NAMALWA (cell line): ENCODE data around the gene CDH16.
"Not testable (repeated sequence)": the region's sequence is repeated elsewhere in the genome, so short reads cannot be mapped to it uniquely, and the experiment has no call there.

Source experiments
- DNase-seq: peaks from one replicate; pipeline ENCODE4 v3.0.0-alpha.2; 2015; ENCODE audit warnings: low spot score

Gene CDH16

DNA sequence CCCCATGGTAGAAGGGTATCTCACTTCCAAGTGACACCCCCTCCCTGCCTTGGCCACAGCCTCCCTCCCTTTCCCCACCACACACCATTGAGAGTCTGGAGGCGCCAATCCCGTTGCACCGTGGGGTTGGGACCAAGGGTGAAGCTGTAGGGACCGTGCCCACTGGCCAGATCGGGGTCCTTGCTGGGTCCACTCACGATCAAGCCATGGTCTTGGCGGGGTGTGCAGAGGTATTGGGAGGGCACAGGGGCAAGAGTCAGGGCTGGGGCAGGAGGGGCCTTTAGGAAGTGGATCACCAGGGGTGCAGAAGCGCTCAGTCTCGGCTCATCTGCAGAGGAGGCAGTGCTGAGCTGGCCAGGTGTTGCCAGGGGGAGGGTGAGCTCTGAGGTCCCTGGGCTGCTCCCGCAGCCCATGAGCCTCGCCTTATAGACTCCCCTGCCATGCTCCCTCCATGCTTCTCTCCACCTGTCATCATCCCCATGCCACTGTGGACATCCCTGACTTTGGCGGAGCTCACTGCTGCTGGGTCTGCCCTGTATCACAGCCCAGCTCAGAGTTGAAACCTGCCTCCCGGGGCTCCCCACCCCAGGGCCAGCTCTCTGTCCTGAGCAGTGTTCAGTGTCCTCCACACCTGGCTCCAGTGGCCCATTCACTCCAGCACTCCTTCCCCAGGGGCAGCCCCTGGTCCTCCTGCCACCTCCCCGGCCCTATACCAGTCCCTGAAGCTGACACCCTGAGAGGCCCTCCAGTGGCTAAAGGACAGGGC, 8.3 kb downstream of the CDH16 start:
- DNase-seq, result no peak

DNA sequence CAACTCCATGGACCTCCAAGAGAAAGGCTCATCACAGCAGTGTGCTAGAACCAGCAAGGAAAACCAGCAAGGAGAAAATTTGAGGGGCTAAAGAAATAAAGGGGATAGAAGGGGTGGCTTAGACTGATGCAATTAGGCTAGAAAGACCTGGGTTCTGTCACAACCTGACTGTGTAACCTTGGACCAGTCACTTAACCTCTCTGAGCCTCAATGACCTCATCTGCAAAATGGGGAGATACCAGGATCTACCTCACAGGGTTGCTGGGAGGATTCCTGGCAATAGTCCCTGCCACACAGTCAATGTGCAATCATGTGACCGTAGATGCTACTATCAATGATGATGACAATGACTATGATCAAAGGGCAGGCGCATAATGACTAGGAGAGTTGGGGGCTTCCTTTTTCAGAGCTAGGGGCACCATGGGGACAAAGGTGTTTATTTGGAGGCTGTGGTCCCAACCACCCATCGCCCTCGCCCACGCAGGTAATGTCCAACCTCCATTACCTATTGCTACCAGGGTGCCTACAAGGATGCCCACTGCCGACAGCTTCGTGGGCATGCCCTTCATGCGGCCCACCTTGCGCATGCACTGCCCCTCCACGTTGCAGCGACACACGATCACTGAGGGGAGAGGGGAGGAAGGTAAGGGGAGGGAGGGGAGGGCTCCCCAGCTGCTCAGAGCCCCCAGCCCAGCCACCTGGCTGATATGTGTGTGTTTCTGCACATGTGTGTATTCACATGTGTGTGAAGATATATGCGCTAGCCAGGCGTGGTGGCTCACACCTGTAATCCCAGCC, 9.7 kb downstream of the CDH16 start:
- DNase-seq, result no peak

DNA sequence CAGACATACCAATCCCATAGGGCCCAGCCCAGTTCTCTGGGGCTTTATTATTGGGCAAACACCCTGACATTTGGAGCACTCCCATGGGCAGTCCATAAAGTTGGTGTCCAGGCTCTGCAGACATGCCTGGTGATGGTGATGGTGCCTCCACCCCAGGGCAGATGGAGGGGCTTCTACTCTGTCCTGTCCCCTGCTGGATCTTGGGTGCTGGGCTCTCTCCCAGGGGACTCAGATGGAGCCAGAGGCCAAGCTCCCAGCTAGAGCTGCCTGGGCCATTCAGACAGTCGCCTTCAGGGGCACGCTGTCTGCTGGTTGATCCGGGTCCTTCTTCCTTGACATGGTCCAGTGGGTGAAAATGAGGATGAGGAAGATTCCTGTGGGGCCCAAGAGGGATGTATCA, 10.6 kb downstream of the CDH16 start:
- DNase-seq, result no peak

DNA sequence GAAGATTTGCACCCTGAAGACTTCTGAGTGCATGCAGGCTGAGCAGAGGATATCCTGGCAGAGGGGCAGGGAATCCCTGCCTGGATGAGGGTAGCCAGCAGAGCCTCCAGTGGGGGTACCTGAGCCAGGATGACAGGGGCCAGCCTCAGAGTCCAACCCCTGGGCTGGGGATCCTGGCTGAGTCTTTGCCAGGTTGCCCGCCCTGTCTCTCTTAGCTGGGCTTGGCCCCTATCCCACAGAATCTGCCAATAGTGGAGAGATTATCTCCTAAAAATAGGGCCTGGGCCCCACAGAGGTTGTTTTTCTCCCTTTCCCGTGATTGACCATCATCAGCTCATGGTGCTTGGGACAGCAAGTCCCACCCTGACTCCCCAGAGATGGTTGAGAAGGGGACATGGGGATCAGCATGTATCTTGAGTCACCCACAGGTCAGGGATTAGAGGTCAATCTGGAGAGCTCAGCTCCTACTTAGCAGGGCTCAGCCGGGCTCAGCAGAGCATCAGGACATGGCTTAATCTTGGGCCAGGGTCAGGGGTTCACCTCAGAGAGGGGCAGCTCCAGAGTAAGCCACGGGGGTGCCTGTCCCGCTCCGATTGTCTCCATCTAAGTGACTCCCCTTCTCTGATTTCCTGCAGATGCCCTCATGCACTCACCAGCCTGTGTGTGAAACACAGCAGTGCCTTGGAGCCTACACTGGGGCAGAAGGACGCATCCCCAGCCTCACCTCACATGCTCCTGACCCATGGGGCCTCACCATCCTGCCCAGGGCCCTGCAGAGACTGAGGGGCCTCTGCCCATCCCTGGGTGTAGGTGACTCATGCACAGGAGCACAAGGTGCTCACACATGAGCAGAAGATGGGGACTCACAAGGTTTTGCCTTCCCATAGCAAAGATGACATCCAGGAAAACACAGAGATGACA, 11.5 kb downstream of the CDH16 start:
- DNase-seq, result no peak

DNA sequence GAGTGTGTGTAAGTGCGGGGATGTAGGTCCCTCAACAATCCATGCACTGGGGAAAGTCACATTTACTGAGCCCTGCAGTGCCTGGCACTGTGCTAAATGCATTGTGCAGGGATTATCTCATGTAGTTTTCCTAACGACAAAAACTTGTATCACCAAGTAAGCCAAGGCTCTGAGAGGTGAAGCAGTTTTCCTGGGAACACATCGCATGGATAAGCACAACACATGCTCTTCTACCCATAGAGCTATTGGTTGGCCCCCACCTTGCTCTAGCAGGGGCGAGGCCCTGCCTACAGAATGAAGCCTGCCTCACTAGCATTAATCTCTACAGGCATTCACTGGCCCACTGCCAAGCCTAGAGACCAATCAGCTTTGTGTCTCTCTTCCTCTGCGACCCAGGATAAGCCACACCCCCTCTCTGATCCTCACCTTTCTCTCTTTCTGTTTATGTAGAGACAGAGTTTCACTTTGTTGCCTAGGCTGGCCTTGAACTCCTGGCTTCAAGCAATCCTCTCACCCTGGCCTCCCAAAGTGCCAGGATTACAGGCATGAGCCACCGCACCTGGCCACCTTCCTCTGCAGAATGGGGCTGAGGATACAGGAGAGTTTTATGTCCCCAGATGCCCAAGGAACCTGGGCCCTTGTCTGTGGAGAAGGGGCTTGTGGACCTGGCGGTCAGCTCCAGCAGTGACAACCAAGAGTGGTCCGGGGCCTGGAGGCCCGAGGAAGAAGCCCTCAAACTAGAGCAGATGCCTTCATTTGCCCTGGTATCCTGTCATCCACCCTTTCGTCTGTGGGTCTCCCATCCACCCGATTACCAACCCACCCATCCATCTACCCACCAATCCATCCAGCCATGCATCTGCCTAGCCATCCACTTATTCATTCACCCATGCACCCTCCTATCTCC, 12.8 kb downstream of the CDH16 start:
- DNase-seq, result peak; percentile 51

DNA sequence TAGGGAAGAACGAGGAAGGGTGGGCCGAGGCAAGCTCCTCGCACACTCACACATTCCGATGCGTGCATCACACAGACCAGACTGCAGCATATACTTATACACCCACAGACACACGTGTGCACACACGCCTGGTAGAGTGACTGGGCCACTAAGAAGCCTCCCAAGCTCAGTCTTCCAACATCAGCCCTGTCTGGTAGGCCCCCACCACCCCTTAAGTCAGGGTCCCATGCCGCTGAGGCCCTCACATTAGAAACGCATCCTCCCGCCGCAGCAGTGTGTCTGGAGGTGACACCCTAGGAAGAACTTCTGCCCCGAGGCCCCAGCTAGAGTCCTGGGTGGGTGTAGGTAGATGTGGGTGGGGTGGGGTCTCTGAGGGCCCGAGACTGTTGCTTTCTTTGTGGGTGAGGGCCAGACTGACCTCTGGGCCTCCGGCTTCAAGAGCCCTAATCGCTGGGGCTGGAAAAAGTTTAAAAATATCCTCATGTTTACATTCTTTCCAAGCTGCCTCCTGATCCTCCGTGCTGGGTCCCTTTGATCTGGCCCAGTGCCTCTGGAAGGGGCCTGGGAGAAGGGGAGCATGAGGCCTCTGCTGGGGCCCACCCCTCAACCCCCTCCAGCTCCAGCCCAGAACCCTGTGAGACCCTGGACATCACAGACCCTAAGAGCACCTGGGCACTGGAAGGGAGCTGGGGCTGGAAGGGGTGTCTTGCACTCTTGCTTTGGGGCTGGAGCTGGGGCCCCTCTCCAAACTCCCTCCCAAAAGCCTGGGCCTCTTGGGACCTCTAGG, 13.6 kb downstream of the CDH16 start:
- DNase-seq, result no peak

DNA sequence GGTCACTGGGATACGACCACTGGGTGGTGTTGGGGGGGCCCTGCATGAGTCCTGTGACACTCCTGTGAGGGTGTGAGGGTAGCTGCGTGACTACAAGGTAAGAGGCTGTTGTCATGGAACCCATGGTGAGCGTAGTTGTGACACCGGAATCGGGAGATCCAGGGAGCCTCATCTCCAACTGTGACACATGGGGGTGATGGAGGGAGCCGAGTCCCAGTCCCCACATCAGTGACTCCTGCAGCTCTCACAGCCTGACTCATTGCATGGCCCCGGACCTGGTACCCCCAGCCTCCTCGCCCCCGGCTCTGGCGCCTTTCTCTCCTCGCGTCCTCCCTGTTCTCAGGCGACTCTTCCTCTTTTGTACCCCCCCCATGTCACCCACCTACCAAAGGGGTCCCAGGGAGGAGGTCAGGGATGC, 14.2 kb downstream of the CDH16 start:
- DNase-seq, result no peak

DNA sequence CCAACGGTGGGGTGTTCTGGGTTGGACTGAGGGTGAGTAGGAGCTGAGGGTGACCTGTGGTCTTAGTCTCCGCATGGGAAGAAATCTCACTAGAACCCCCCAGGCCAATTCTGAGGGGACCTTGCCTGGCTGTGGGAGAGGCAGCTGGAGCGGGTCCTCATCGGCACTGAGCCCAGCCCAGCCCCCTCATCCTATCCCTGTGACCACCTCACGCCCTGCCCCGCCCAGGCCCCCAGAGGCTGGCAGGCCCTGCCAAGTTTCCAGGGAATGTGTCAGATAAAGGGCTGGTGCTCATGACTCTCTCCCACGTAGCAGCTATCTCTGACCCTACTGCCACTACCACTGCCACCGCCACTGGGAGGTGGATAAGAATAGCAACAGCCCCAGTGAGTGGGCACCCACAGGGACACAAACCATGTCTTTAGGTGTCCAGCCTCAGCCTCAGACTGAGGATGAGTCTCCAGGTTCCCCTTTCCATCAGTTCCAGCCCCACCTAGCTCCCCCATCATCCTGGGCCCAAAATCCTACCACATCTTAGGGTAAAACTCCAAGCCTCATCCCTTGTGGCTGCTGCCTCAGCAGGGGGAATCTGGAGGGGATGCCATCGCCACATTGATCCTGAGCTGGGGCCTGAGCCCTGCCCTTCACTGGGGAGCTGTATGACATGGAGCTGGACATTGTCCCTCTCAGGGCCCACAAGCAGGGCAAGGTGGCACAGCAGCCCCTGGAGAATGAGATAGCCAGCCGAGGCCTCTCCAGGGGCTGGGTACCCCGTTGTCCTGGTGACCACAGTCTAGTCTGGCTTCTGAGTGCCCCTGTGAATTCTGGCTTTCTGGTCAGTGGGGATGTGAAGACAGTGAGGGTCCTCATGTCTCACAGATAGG, 14.9 kb downstream of the CDH16 start:
- DNase-seq, result no peak

DNA sequence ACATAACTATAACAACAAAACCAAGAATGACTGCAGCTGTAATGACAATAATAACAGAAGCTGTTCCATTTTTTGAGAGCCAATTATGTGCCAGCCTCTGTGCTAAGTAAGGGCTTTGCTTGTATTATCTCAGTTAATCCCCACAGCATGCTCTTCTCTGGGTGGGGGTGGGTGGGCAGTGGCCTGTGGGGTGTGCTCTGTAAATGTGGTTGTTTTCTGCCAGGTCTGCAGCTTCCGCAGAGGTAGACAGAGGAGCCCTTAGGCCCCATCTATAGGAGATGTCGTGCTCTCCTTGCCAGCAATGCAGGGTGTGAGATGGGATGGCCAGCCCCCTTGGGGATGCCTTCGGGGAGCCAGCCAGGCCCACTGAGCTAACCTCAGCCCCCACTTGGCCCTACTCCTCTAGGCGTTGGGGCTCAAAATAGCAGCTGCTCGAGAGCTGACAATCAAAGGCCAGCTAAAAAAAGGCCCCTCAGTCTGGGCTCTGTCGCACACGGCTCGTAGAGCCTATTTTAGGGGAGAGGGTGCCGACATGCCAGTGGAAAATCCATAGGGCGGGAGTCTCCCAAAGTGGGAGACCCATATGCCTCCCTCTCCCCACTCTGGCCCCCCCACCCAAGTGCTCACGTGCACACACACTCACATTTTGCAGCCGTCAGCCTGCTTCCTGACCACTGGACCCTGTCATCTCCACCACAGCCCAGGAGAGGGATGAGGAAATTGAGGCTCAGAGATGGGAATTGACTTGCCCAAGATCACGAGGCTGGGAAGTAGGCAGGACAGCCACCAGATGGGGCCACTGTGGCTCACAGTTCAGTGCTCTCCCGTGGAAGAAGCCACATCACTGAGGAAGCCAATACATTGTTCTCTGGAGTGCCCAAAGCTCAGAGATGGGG, 15.8 kb downstream of the CDH16 start:
- DNase-seq, result no peak

DNA sequence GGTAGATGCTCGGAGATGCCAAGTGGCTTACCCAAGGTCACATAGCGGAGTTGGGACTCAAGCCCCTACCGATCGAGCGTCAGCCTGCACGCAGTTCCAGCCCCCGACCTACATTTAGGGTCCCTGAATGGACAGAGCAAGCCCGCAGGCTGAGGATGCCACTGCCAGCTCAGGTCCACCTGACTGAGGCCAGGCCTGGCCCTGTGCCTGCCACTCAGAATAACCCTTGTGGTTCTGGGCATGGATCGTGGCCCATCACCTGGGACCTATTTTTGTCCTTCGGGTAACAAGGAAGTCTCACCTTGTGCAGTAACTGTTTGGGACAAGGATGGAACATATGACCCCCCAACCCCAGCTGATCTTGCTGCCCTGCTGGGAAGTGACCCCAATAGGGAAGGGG, 17.1 kb downstream of the CDH16 start:
- DNase-seq, result no peak

DNA sequence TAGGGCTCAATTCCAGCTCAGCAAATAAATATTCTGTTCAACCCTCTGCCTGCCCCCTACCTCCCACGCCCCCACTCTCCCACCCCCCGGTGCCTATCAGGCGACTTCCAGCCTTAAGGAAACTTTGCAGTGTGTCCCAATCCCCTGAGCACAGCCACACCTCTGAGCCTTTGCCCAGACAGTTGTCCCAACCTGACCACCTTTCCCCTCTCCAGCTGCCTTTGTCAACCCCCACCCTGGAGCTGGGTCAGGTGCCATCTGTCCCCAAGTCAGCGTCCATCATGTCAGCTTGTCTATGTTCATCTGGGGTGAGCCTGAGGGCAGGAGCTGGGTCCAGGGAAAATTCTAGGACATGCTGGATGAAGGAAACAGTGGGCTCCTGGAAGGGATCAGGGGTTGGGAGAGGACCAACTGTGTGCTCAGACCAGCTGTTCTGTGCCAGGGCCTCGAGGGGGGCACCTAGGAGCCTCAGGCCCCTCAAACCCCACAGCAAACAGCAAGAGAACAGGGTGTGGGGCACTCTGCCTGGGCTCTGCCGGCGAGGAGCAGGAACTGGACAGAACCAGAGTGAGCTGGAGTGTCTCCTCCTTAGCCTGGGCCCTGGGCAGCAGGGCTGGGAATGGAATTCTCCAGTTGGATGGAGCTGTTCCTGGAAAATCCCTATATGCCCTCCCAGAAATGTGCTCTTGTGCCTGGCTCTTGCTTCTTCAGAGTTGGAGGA, 17.8 kb downstream of the CDH16 start:
- no peak for DNase-seq

DNA sequence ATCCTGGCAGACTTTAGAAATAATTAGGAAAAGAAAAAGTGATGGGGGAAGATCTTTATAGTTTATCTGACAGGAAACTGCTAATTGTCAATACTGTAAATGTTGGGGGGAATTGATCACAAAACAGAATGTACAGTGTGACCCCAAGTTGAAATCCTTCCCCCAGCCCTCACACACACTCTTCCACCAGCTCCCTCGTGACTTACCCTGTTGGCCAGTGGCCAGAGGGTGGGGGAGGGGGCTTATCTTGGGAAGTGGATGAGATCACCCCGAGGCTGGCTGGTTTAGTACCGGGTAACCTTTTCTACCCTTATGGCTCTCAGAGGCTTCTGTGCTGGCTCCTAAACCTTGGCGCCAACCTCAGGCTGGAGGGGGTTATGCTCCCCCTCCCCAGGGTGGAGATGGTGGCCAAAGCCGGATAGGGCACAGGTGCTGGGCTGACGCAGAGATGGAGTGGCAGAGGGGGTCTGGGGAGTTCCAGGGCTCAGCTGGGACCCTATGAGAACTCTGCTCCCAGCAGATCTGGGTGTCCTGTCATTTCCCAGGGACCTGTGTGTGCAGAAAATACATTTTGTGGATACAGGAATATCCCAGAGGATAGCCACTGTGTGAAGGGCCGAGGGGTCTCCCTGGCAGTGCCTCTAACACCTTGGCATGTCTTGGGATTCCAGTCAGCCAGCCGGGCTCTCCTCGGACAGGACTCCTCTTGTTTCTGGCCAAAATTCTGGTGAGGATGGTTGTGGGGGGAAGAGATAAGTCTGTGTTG, 18.6 kb downstream of the CDH16 start:
- DNase-seq, result no peak

DNA sequence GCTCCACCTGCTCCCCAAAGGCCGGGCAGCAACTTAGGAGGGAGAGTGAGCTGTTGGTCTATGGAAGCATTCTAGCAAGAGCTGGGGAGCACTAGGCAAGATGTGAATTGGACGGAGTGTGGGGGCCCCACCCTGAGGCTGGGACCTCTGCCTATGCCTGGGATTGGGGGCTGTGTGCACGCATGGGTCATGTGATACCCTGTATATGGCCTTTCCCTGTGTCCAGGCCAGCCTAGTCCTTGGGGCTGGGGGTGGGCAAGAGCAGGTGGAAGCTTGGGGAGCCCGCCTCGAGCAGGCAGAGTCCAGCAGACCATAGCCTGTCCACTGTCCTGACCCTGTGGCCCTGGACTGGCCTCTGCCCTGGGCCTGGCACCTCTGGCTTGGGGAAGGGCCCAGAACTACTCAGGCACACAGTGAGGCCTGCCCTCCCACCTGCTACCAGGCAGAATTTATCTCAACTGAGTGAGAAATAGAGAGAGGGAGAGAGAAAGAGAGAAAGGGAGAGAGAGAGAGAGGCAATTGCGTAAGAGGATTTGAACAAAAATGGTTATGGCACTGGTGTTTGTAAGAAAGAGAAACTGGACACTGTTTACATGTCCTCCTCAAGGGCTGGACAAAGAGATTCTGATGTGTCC, 19.3 kb downstream of the CDH16 start:
- no peak for DNase-seq

DNA sequence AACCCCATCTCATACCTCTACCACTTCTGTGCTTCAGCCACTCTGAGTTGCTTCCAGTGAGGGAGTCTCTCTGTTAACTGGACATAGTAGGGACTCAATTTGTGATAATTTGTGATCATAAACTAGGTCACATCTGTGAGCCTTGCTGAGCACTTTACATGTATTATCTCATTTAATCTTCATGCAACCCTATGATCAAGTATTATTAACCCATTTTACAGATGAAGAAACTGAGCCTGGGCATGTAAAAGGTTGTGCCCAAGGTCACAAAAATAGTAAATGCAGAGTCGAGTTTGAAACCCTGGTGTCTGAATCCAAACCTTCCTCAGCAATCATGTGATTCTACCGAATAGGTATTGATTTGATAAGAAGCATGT, 19.8 kb downstream of the CDH16 start:
- no peak for DNase-seq

DNA sequence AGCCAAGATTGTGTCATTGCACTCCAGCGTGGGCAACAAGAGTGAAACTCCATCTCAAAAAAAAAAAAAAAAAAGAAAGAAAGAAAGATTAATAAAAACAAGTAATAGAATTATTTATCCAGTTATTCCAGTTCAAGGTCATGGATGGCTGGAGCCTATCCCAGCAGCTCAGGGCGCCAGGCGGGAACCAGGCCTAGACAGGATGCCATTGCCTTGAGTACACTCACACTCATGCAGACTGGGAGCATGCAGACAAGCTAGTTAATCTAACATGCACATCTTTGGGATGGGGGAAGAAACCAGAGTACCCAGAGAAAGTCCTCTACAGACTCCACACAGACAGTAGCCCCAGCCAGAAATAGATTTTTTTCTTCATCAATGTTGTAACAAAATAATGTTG, 20.5 kb downstream of the CDH16 start:
- no peak for DNase-seq

DNA sequence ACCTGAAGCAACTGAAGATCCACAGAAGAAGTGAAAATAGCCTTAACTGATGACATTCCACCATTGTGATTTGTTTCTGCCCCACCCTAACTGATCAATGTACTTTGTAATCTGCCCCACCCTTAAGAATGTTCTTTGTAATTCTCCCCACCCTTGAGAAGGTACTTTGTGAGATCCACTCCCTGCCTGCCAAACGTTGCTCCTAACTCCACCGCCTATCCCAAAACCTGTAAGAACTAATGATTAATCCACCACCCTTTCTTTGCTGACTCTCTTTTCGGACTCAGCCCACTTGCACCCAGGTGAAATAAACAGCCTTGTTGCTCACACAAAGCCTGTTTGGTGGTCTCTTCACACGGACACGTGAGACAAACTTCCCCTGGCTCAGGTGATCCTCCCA, 22.0 kb downstream of the CDH16 start:
- not testable (repeated sequence) for DNase-seq

DNA sequence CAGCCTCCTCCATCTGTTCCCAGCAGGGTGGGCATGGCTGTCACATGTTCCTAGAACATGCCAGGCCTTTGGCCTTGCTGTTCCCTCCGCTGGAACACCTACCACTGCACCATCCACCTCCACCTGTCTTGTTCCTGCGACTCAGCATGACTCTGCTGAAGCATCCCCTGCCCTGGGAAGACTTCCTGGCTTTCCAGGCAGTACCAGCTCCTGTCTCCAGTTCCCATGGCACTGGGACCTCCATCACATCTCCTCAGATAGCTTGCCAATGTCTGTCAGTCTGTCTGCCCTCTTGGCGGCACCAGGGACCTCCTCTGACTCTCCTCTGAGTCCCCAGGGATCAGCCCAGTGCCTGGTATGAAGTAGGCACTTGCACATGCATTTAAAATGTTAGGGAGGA, 22.7 kb downstream of the CDH16 start:
- DNase-seq, result no peak
